ENCODE measurements around the gene MPND.

GRCh38 chr19:4373013-4373367 lies 29.6 kb downstream of the MPND start:
- TF ChIP-seq CTCF (IDR thresholded peaks at IDR 0.05) (no peak), POLR2AphosphoS5 (IDR thresholded peaks at IDR 0.05) (no peak), POLR2A (IDR thresholded peaks at IDR 0.05) (no peak)
